ENCODE measurements around the gene KIF21A. TPM values are rescaled to one million over a fixed set of nuclear protein-coding genes. Genes with fewer than 3 reads are reported as not detected.

Gene KIF21A
- total RNA-seq, 1 donor from 2014 or later: 54.8 TPM

GRCh38 chr12:39327510-39327909, 115.4 kb downstream of the KIF21A start:
- no peak overlapping the region for H3K4me3 Mint-ChIP-seq
- no peak overlapping the region for H3K27ac Mint-ChIP-seq (ENCODE audit: unreplicated experiment)
- no peaks in the 10 kb centered on the region for H3K9me3 Mint-ChIP-seq
- H3K36me3 Mint-ChIP-seq (ENCODE audit: low read depth): peaks cover 15% of the 10 kb centered on the region
- TF ChIP-seq CTCF (conservative IDR thresholded peaks at IDR 0.05): no peak
- no peaks in the 10 kb centered on the region for H3K4me1 Mint-ChIP-seq
- no peak for DNase-seq (ENCODE audit: low read depth, low spot score)
- no peaks in the 10 kb centered on the region for H3K27me3 Mint-ChIP-seq (ENCODE audit: low read depth)

GRCh38 chr12:39319180-39319579, 123.7 kb downstream of the KIF21A start:
- H3K27ac Mint-ChIP-seq (ENCODE audit: unreplicated experiment): no peak overlapping the region
- H3K27me3 Mint-ChIP-seq (ENCODE audit: low read depth): no peaks in the 10 kb centered on the region
- H3K4me3 Mint-ChIP-seq: no peak overlapping the region
- DNase-seq (ENCODE audit: low read depth, low spot score): no peak
- no peak for TF ChIP-seq CTCF (conservative IDR thresholded peaks at IDR 0.05)
- no peaks in the 10 kb centered on the region for H3K4me1 Mint-ChIP-seq
- no peaks in the 10 kb centered on the region for H3K36me3 Mint-ChIP-seq (ENCODE audit: low read depth)
- H3K9me3 Mint-ChIP-seq: no peaks in the 10 kb centered on the region

- DNase-seq (ENCODE audit: low read depth, low spot score): no peak
Measured at GRCh38 chr12:39314547-39314946, 128.4 kb downstream of the KIF21A start.

DNA sequence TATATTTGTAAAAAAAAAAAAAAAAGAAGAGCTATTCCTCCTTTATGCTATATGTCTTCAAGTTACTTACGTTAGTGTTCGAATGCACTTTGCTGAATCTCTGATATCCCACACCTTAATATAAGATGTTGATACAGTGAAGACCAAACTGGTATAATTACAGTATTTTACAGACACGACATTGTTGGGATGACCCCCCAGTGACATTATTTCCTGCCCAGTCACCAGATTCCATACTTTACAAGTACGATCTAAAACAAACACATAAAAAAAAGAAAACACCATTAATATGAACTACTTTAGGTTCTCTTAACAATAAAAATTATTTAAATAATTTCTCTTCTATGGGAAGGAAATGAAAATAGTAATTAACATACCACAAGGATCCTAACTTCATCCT, 133.4 kb downstream of the KIF21A start:
- H3K27me3 Mint-ChIP-seq (ENCODE audit: low read depth): no peaks in the 10 kb centered on the region
- H3K36me3 Mint-ChIP-seq (ENCODE audit: low read depth): peaks cover 13% of the 10 kb centered on the region
- no peak overlapping the region for H3K27ac Mint-ChIP-seq (ENCODE audit: unreplicated experiment)
- H3K4me3 Mint-ChIP-seq: no peak overlapping the region
- DNase-seq (ENCODE audit: low read depth, low spot score): no peak
- no peaks in the 10 kb centered on the region for H3K9me3 Mint-ChIP-seq
- no peak for TF ChIP-seq CTCF (conservative IDR thresholded peaks at IDR 0.05)
- H3K4me1 Mint-ChIP-seq: no peaks in the 10 kb centered on the region

More at GRCh38 chr12:39314547-39314946, 128.4 kb downstream of the KIF21A start:
- no peaks in the 10 kb centered on the region for H3K9me3 Mint-ChIP-seq
- no peak for TF ChIP-seq CTCF (conservative IDR thresholded peaks at IDR 0.05)
- no peaks in the 10 kb centered on the region for H3K27me3 Mint-ChIP-seq (ENCODE audit: low read depth)
- no peak overlapping the region for H3K27ac Mint-ChIP-seq (ENCODE audit: unreplicated experiment)
- H3K4me1 Mint-ChIP-seq: no peaks in the 10 kb centered on the region
- no peak overlapping the region for H3K4me3 Mint-ChIP-seq
- H3K36me3 Mint-ChIP-seq (ENCODE audit: low read depth): peaks cover 11% of the 10 kb centered on the region

GRCh38 chr12:39301422-39301821, 141.5 kb downstream of the KIF21A start:
- no peak overlapping the region for H3K27ac Mint-ChIP-seq (ENCODE audit: unreplicated experiment)
- no peaks in the 10 kb centered on the region for H3K27me3 Mint-ChIP-seq (ENCODE audit: low read depth)
- DNase-seq (ENCODE audit: low read depth, low spot score): no peak
- H3K4me3 Mint-ChIP-seq: no peak overlapping the region
- TF ChIP-seq CTCF (conservative IDR thresholded peaks at IDR 0.05): no peak
- peaks cover 28% of the 10 kb centered on the region for H3K36me3 Mint-ChIP-seq (ENCODE audit: low read depth)
- H3K9me3 Mint-ChIP-seq: peaks cover 3% of the 10 kb centered on the region
- peaks cover 4% of the 10 kb centered on the region for H3K4me1 Mint-ChIP-seq

GRCh38 chr12:39300799-39301198, 142.1 kb downstream of the KIF21A start:
- H3K4me1 Mint-ChIP-seq: peaks cover 5% of the 10 kb centered on the region
- H3K4me3 Mint-ChIP-seq: no peak overlapping the region
- H3K36me3 Mint-ChIP-seq (ENCODE audit: low read depth): peaks cover 29% of the 10 kb centered on the region
- H3K27ac Mint-ChIP-seq (ENCODE audit: unreplicated experiment): no peak overlapping the region
- DNase-seq (ENCODE audit: low read depth, low spot score): no peak
- H3K27me3 Mint-ChIP-seq (ENCODE audit: low read depth): no peaks in the 10 kb centered on the region
- peaks cover 3% of the 10 kb centered on the region for H3K9me3 Mint-ChIP-seq
- TF ChIP-seq CTCF (conservative IDR thresholded peaks at IDR 0.05): no peak
